Sigmoid colon (tissue), 7 donors: ENCODE data around the gene PSAP. TPM values are rescaled to one million over a fixed set of nuclear protein-coding genes. Genes with fewer than 3 reads are reported as not detected.
"Not testable (repeated sequence)": the region's sequence is repeated elsewhere in the genome, so short reads cannot be mapped to it uniquely, and the experiment has no call there.

Experiments
- DNase-seq: peaks from one replicate; pipeline ENCODE4 v3.0.0-alpha.2; 2019
- H3K27ac ChIP-seq, 4 donors: fragments of 200-600 bp; sonication (generic); one replicate each; pipeline ENCODE4 v1.5.1; 2016 to 2019; ENCODE audit warnings: mild to moderate bottlenecking in 1 of 4
- H3K27me3 ChIP-seq, 3 donors: fragments of 200-600 bp; sonication (generic); one replicate each; pipeline ENCODE4 v1.5.1; 2019; ENCODE audit warnings: mild to moderate bottlenecking in 1 of 3
- H3K36me3 ChIP-seq, 4 donors: fragments of 200-600 bp; sonication (generic); one replicate each; pipeline ENCODE4 v1.5.1; 2016 to 2019
- H3K4me1 ChIP-seq, 4 donors: fragments of 200-600 bp; sonication (generic); one replicate each; pipeline ENCODE4 v1.5.1; 2017 to 2019
- H3K4me3 ChIP-seq, 4 donors: fragments of 200-600 bp; sonication (generic); one replicate each; pipeline ENCODE4 v1.5.1; 2017 to 2019; ENCODE audit warnings: mild to moderate bottlenecking in 2 of 4, moderate library complexity in 1 of 4
- H3K9me3 ChIP-seq, 4 donors: fragments of 200-600 bp in 3 of 4; sonication (generic) in 3 of 4; one replicate each; pipeline versions ENCODE4 v1.5.1 to v1.6.1; 2013 to 2019
- EP300 ChIP-seq, 4 donors: sonication (generic); formaldehyde crosslinking; IDR thresholded peaks; one replicate each; pipeline ENCODE4 v1.6.1; 2017; ENCODE audit warnings: antibody characterized with exemption in 4 of 4
- POLR2A ChIP-seq, 2 donors: fragments of 450-650 bp; IDR thresholded peaks; one replicate each; pipeline ENCODE4 v1.6.1; 2016; ENCODE audit warnings: antibody characterized with exemption in 2 of 2, mild to moderate bottlenecking in 2 of 2, moderate library complexity in 2 of 2
- POLR2AphosphoS5 ChIP-seq, 4 donors: sonication (generic); formaldehyde crosslinking; IDR thresholded peaks; one replicate each; pipeline ENCODE4 v1.6.1; 2017; ENCODE audit warnings: antibody characterized with exemption in 4 of 4
- WGBS, 2 donors: extraction: QIAGEN DNeasy Blood & Tissue Kit; methylation state at CpG; one replicate each; pipeline ENCODE4 v1.1.7; 2013; 5-methylcytosine and 5-hydroxymethylcytosine counted together
- intact Hi-C: fragments of 100-400 bp; cut with DNase I; formaldehyde crosslinking; loops from one replicate; pipeline ENCODE4 v1.15.1; 2023
- polyA plus RNA-seq, 3 donors: library from polyadenylated mRNA; stranded (reverse); fragments of 200-250 nt; gene quantifications; one replicate each; pipeline ENCODE4 v1.2.3, GENCODE V29; 2013
- total RNA-seq, 4 donors: library from RNA; depleted of rRNA; stranded (reverse); fragments of >200 nt; gene quantifications; one replicate each; pipeline ENCODE4 v1.1.0, GENCODE V29; 2016
- TF ChIP-seq, protein P1 (sequence below), 4 experiments: fragments of 450-650 bp in 3 of 4; fragments of 200-600 bp in 1 of 4; IDR thresholded peaks; one replicate each; pipeline ENCODE4 v1.5.1; 2016 to 2019; ENCODE audit warnings: antibody characterized with exemption in 4 of 4, mild to moderate bottlenecking in 3 of 4, moderate library complexity in 2 of 4
- donor health status: healthy with polysubstance abuse.
- donor health status: Bipolar disorder and iron deficiency.
- donor health status: healthy.

PSAP gene
- total and polyA plus RNA-seq, 7 donors, result 200 to 960 (median 636) TPM

GRCh38 chr10:71888248-71888622, 37.2 kb upstream of the PSAP start:
- H3K4me1 ChIP-seq, result peaks cover 0 to 21% (median 17%) of the 10 kb centered on the region in 4 donors
- no peaks in the 10 kb centered on the region for H3K27me3 ChIP-seq
- H3K9me3 ChIP-seq, result no peaks in the 10 kb centered on the region
- TF ChIP-seq EP300 (IDR thresholded peaks at IDR 0.05) (no peak), POLR2AphosphoS5 (IDR thresholded peaks at IDR 0.05) (no peak), POLR2A (IDR thresholded peaks at IDR 0.05) (no peak)
- TF ChIP-seq, protein P1, sequence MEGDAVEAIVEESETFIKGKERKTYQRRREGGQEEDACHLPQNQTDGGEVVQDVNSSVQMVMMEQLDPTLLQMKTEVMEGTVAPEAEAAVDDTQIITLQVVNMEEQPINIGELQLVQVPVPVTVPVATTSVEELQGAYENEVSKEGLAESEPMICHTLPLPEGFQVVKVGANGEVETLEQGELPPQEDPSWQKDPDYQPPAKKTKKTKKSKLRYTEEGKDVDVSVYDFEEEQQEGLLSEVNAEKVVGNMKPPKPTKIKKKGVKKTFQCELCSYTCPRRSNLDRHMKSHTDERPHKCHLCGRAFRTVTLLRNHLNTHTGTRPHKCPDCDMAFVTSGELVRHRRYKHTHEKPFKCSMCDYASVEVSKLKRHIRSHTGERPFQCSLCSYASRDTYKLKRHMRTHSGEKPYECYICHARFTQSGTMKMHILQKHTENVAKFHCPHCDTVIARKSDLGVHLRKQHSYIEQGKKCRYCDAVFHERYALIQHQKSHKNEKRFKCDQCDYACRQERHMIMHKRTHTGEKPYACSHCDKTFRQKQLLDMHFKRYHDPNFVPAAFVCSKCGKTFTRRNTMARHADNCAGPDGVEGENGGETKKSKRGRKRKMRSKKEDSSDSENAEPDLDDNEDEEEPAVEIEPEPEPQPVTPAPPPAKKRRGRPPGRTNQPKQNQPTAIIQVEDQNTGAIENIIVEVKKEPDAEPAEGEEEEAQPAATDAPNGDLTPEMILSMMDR (IDR thresholded peaks at IDR 0.05), result no peak
- H3K27ac ChIP-seq, result peak overlapping the region; percentile 78 to 92 (median 84)
- intact Hi-C loops, result loop anchor here (5.0 to 10.0 kb wide), 2 partner anchors 36 to 53 kb away; partner anchors contain the start of gene PSAP
- DNase-seq, result no peak
- no peaks in the 10 kb centered on the region for H3K36me3 ChIP-seq
- 33 to 64% methylated on average over 8 of the region's 8 CpGs for WGBS, 2 donors
- H3K4me3 ChIP-seq, result peak overlapping the region; percentile 35 to 59 (median 52)

GRCh38 chr10:71887743-71888142, 36.7 kb upstream of the PSAP start:
- no peak for DNase-seq
- Histone ChIP-seq H3K27ac (peak overlapping the region; percentile 78 to 92 (median 84)), H3K4me3 (peak overlapping the region in 2 of 4 donors; percentile 35 to 55), H3K36me3 (no peaks in the 10 kb centered on the region), H3K9me3 (no peaks in the 10 kb centered on the region), H3K4me1 (peaks cover 0 to 21% (median 17%) of the 10 kb centered on the region in 4 donors), H3K27me3 (no peaks in the 10 kb centered on the region)
- intact Hi-C loops, result loop anchor here (5.0 to 10.0 kb wide), 2 partner anchors 35 to 53 kb away; partner anchors contain the start of gene PSAP
- 74 to 80% methylated on average over 4 of the region's 4 CpGs for WGBS, 2 donors
- TF ChIP-seq, protein P1 (IDR thresholded peaks at IDR 0.05), result no peak
- TF ChIP-seq POLR2AphosphoS5 (IDR thresholded peaks at IDR 0.05) (no peak), EP300 (IDR thresholded peaks at IDR 0.05) (no peak), POLR2A (IDR thresholded peaks at IDR 0.05) (no peak)

GRCh38 chr10:71882813-71883659, 32.0 kb upstream of the PSAP start:
- intact Hi-C loops, result loop anchor here (10.0 kb wide), 1 partner anchor 48 kb away; no protein-coding TSS in a partner anchor
- DNase-seq, result no peak
- Histone ChIP-seq H3K36me3 (no peaks in the 10 kb centered on the region), H3K27ac (peak overlapping the region in 2 of 4 donors; percentile 13 to 23), H3K4me1 (peaks cover 0 to 4% (median 2%) of the 10 kb centered on the region in 4 donors), H3K9me3 (no peaks in the 10 kb centered on the region), H3K27me3 (no peaks in the 10 kb centered on the region), H3K4me3 (no peak overlapping the region)
- TF ChIP-seq, protein P1 (IDR thresholded peaks at IDR 0.05), result no peak
- TF ChIP-seq EP300 (IDR thresholded peaks at IDR 0.05) (no peak), POLR2A (IDR thresholded peaks at IDR 0.05) (no peak), POLR2AphosphoS5 (IDR thresholded peaks at IDR 0.05) (no peak)
- WGBS, 2 donors, result 70 to 80% methylated on average over 10 of the region's 10 CpGs

DNA sequence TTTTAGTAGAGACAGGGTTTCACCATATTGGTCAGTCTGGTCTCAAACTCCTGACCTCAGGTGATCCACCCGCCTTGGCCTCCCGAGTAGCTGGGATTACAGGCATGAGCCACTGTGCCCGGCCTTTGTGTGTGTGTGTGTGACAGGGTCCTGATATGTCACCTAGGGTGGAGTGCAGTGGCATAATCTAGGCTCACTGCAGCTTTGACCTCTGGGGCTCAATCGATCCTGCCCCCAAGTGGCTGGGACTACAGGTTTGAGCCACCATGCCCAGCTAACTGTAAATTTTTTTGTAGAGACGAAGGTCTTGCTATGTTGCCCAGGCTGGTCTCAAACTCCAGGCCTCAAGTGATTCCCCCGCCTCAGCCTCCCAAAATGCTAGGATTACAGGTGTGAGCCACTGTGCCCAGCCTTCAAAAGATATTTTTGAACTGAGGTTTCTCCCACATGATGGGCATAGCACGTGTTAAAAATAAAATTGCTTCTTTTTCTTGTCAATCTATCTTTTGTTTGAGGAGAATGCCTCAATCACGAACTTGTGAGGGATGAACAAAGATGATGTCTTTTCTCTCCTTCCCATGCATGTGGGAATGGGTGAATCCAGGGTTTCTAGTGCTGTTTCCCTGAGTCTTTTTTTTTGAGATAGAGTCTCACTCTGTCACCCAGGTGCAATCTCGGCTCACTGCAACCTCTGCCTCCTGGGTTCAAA, 30.8 kb upstream of the PSAP start:
- H3K4me3 ChIP-seq, result no peak overlapping the region
- no peak overlapping the region for H3K27ac ChIP-seq
- DNase-seq, result no peak
- no peaks in the 10 kb centered on the region for H3K27me3 ChIP-seq
- H3K36me3 ChIP-seq, result no peaks in the 10 kb centered on the region
- H3K4me1 ChIP-seq, result no peaks in the 10 kb centered on the region
- intact Hi-C loops, result loop anchor here (10.0 kb wide), 1 partner anchor 47 kb away; no protein-coding TSS in a partner anchor
- 88 to 91% methylated on average over 9 of the region's 9 CpGs for WGBS, 2 donors
- TF ChIP-seq POLR2A (IDR thresholded peaks at IDR 0.05) (no peak), EP300 (IDR thresholded peaks at IDR 0.05) (no peak), POLR2AphosphoS5 (IDR thresholded peaks at IDR 0.05) (no peak)
- TF ChIP-seq, protein P1 (IDR thresholded peaks at IDR 0.05), result no peak
- H3K9me3 ChIP-seq, result no peaks in the 10 kb centered on the region

DNA sequence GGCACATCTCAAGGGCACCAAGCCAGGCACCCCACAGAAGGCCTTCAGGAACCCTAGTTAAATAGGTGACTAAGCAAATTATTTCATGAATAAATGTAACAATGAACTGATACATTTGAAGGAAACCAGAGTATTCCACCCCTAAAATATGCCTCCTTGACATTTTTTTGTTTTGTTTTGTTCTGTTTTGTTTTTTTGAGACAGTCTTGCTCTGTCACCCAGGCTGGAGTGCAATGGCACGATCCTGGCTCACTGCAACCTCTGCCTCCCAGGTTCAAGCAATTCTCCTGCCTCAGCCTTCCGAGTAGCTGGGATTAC, 30.2 kb upstream of the PSAP start:
- not testable (repeated sequence) for H3K27me3 ChIP-seq, H3K27ac ChIP-seq, H3K36me3 ChIP-seq, H3K4me1 ChIP-seq, DNase-seq, H3K9me3 ChIP-seq, H3K4me3 ChIP-seq
- intact Hi-C loops, result loop anchor here (10.0 kb wide), 1 partner anchor 46 kb away; no protein-coding TSS in a partner anchor
- 86 to 97% methylated on average over 2 of the region's 2 CpGs for WGBS, 2 donors
